ENCODE results near the gene NCAPD3. TPM values are rescaled to one million over a fixed set of nuclear protein-coding genes. Genes with fewer than 3 reads are reported as not detected.

The NCAPD3 gene
- total RNA-seq, 2 experiments from 2014 or later = 94.6 to 100 TPM

DNA sequence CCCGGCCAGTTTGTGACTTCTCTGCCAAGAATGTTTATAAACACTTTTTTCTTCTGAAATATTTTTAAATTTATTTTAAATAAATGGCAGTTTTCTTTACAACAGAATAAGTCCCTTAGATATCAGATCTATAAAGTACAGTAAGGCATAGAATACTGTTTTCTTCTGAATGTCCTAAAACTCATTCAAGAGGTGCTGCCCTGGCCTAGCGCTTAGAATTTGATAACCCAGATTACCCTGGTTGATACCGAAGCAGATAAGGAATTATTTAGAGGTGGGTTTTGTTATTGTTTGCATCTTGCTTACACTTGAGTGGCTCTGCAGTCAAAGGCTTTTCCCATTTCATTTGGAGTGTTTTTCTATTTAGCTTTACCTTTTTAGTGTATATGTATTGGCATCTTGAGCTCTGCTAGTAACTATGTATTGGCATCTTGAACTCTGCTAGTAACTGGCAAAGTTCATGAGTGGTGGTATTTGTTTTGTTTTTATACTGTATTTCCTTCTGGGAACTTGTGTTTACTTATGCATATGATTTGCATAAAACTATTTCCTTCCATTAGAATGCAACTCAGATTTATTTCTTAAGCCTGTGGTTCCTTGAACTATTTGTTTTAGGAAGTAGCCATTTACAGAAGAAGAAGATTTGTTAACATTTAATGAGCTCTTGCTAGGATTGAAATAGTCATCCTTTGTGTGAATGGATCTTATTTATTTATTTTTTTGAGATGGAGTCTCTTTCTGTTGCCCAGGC lies 30.8 kb upstream of the NCAPD3 start:
- POLR2A ChIA-PET = interaction anchor here (0.7 to 1.5 kb wide), 2 partner anchors 21 to 72 kb away, joined by 4 to 13 read pairs; partner anchors contain the start of gene GLB1L3

DNA sequence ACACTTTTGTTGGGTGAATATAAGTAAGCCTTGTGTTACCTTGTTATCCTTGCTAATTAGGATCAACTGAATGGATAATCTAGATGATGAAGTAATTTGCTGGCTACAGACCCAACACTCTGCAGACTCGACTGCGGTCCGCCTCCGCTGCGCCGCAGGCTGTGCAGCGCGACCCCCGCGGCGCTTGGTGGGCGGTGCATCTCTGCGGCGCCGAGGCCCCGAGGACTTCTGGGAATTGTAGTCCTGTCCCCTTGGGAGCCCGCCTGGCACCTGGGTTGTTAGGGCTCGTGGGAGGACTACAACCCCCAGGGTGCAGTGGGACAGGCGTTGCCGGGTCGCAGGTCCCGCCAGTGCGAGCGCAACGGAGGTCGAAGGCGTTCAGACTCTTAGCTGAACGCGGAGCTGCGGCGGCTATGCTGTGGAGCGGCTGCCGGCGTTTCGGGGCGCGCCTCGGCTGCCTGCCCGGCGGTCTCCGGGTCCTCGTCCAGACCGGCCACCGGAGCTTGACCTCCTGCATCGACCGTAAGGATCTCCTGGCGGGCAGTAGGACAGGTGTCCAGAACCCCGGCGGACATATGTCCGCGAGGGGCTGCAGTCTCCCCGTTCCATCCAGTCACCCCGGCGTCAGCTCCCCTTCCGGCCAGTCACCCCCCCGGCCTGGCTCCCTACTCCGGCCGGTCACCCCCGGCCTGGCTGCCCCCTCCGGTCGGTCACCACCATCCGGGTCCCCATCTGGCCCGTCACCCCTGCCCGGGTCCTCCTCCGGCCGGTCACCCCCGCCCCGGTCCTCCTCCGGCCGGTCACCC lies 29.6 kb upstream of the NCAPD3 start, which contains the start of the genes ACAD8 and THYN1:
TSS of gene ACAD8 (plus strand) at position 381 of the 806 bp plus-strand sequence. CDS start at position 414, 33 bp downstream.
TSS of gene THYN1 (minus strand) at position 165 of the 806 bp plus-strand sequence. CDS start 470 bp downstream, outside the sequence.
- ChIA-PET CTCF (interaction anchor here (1.0 to 1.2 kb wide), 2 partner anchors 12 to 16 kb away, joined by 3 to 4 read pairs; no protein-coding TSS in a partner anchor), POLR2A (interaction anchor here (0.9 to 3.1 kb wide), 3 partner anchors 9 to 29 kb away, joined by 3 to 19 read pairs (median 13); partner anchors contain the start of genes GLB1L3 and VPS26B)

More for the DNA sequence above, 30.8 kb upstream of the NCAPD3 start:
- CTCF ChIA-PET = interaction anchor here (0.6 to 1.2 kb wide), 2 partner anchors 11 to 914 kb away, joined by 3 read pairs; no protein-coding TSS in a partner anchor

DNA sequence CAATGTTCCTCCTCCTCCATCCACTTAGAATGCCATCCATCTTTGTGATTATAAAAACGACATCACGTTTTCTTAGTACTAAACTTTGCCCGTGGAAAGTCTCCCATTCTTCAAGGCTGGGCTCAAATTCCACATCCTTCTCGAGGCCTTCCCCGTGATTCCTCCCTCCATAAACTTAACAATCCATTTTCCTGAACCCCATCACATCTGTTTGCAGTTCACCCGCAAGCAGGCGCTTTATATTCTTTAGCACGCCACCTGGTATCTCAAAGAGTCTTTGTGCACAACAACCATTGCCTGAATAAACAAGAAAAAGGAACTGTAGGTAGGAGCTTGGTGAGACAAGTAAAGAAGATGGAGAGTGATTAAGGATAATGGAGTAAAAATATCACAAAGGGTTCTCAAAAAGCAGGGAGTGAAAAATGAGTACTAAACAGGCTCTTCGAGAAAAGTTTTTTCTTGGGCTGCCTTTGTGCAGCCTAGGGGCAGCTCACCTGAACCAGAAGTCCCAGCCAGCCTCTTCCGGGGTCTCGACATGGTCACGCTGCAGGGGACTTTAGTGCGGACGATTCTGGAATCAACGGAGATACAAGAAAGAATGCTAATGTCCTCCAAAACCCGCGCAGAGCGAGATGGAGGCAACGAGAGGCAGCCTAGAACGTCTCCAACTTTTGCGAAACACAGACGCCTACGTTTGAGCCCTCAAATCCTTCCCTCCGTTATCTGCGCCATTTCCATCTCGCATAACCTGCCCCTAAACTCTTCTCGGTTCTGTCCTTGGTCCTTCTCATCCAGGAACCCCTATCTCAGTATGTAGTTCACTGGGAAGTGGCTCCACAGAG lies 28.8 kb upstream of the NCAPD3 start:
- ChIA-PET CTCF (interaction anchor here (1.0 to 2.4 kb wide), 2 partner anchors 9 to 17 kb away, joined by 4 to 8 read pairs; no protein-coding TSS in a partner anchor), POLR2A (interaction anchor here (1.5 to 3.1 kb wide), 2 partner anchors 23 to 28 kb away, joined by 5 to 19 read pairs; partner anchors contain the start of genes GLB1L3 and VPS26B)

DNA sequence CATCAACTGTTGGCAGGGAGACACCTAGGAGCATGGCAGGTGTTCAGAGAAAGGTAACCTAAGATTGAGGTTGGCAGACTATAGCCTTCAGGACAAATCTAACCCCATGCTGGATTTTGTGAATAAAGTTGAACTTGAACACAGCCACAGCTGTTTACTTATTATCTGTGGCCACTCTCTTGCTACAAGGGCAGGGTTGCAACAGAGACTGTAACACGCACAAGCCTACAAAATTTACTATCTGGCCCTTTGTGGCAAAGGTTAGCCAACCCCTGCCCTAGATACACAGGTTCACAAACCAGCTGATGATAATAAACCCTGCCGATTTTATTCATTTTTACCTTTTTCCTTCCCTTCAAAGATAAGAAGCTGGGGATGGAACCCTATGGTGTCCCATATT lies 26.9 kb upstream of the NCAPD3 start:
- ChIA-PET CTCF (interaction anchor here (2.4 kb wide), 1 partner anchor 11 kb away, joined by 8 read pairs; no protein-coding TSS in a partner anchor), POLR2A (interaction anchor here (0.6 to 3.1 kb wide), 2 partner anchors 13 to 26 kb away, joined by 3 to 19 read pairs; partner anchors contain the start of gene VPS26B)

DNA sequence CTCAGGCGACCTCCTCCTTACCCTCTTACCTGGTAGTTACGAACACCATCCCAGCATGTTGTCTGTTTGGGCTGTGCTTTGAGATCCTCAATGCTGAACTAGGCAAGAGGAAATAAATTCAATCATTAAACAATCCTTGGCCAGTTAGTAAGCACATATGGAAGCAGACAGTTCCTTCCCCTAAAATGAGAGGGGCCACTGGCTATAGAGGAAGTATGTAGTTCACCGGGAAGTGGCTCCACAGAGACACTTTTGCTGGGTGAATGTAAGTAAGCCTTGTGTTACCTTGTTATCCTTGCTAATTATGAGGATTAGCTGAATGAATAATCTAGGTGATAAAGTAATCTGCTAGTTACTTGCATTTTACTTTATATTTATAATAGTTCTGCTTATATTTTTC lies 26.5 kb upstream of the NCAPD3 start:
- POLR2A ChIA-PET = no interaction called here
- CTCF ChIA-PET = no interaction called here

DNA sequence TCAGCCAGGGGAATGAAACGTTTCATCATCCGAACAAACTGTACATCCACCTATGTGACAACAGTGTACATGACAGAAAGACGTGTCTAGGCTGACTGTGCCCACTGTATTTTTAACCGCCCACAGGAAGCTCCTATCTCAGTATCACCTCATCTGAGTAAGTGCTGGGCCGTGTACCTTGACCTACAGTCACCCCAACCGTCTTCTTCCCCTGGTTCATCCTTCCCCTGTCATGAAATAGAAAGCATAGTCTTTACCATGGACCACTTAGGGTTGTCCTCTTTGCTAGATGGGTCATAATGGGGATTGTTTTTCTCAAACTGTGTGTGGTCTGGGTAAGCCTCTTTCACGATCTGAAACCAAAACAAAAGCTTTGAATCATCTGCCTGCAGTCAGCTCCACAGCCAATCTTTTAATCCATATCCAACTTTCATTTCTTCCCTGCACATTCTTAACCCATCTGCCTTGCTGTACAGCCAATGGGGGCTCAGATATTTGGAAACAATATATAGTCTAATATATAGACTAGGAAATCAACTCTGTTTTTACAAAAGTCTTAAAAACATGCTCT lies 25.2 kb upstream of the NCAPD3 start:
- POLR2A ChIA-PET = interaction anchor here (1.0 to 2.4 kb wide), 3 partner anchors 20 to 24 kb away, joined by 3 to 20 read pairs (median 3); partner anchors contain the start of genes NCAPD3 and VPS26B
- CTCF ChIA-PET = interaction anchor here (0.8 to 1.8 kb wide), 7 partner anchors 8 to 42 kb away, joined by 3 to 6 read pairs (median 3); partner anchors contain the start of gene GLB1L3

DNA sequence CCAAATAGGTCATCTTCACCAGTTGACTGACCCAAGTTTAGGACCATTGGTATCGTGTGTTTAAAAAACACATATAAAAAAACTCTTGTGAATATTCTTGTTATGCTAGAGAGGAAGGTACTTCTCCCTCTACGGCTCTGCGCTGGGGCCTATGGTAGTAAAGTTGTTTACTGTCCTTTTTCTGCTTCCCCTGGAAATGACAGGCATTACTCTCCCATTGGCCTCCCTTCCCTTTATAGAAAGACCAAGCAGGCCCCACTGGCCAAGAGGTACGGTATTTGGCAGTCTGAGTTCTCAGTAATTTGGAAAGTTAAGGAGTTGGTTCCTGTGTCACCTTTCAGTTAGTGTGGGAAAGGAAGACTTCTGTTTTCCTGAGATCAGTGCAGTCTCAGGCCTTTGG lies 22.9 kb upstream of the NCAPD3 start:
- ChIA-PET CTCF (no interaction called here), POLR2A (no interaction called here)

DNA sequence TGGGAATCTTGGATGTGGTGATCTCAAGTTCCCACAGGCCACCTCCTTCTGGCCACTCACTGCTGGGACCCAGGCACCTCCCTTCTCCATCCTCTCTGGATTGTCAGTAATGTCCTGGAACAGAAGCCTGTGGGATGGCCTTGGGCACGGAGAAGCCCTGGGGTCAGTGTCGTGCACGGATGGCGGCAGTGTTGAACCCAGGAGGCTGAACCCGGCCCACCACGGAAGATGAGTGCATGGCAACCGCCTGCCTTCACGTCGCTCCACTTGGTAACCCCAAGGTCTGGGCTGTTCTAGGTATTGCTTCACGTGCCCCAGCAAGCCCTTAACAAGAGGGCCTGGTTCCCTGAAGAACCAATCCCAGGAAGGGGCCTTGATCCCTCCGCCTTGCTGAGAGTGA lies 22.3 kb upstream of the NCAPD3 start:
- ChIA-PET POLR2A (no interaction called here), CTCF (interaction anchor here (2.1 kb wide), 1 partner anchor 21 kb away, joined by 7 read pairs; the partner anchor contains the start of genes NCAPD3 and VPS26B)

DNA sequence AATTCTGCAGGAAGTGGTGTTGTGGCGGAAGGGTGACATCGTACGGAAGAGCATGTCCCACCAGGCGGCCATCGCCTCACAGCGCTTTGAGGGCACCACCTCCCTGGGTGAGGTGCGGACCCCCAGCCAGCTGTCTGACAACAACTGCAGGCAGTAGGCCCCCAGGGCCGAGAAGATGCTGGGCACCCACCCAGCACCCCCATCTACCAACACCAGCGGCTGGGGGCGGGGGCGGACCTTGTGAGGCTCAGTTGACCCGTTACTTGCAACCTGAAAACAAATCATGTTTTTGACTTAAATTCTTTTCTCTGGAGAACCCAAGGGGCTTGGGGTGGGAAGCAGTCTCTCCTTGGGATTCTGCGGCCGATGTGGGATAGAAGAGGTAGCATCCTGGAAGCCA lies 21.7 kb upstream of the NCAPD3 start:
- CTCF ChIA-PET = interaction anchor here (2.1 kb wide), 1 partner anchor 20 kb away, joined by 7 read pairs; the partner anchor contains the start of genes NCAPD3 and VPS26B
- POLR2A ChIA-PET = no interaction called here

DNA sequence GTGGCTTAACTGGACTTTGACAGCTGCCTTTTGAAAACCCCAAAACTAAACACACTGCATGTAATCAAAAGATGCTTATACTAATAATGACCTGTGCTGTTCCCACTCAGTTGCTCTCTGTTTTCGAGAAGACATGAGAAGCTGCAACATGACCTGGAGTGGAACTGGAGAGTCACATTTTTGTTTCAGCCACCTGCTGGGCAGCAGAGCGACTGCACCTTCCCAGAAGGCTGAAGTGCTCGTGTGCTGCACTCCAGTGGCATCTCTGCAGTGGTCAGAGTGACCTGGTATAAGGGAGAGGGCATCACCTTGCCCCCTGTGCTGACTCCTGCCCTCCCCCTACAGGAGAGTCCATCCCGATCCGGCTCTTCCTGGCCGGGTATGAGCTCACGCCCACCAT lies 20.8 kb upstream of the NCAPD3 start:
- CTCF ChIA-PET = interaction anchor here (0.6 to 2.1 kb wide), 2 partner anchors 20 to 48 kb away, joined by 4 to 7 read pairs; partner anchors contain the start of genes NCAPD3 and VPS26B
- POLR2A ChIA-PET = interaction anchor here (1.0 to 1.2 kb wide), 2 partner anchors 9 to 20 kb away, joined by 3 read pairs; partner anchors contain the start of genes ACAD8, NCAPD3 and VPS26B

DNA sequence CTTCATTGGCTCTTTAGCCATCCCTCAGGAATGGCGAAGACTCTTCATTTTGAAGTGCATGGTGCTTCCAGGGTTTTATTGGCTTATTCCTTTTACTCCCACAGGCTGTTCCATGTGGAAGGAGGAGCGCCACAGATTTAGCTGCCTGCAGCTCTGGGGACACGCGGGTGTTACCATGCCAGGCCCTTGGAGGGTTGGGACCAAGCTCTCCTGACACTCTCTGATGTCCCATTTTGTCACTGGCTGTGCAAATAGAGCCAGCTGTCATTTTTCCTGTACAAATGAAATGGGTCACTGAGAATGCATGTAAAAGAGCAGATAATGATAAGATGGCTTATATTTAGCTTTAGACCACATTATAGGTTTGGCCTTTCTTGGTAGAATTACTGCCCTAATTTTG lies 20.1 kb upstream of the NCAPD3 start:
- POLR2A ChIA-PET = interaction anchor here (0.6 to 1.2 kb wide), 3 partner anchors 10 to 42 kb away, joined by 3 to 4 read pairs (median 3); partner anchors contain the start of genes ACAD8, NCAPD3 and VPS26B
- CTCF ChIA-PET = interaction anchor here (0.6 to 2.1 kb wide), 2 partner anchors 19 to 47 kb away, joined by 4 to 7 read pairs; partner anchors contain the start of genes NCAPD3 and VPS26B

DNA sequence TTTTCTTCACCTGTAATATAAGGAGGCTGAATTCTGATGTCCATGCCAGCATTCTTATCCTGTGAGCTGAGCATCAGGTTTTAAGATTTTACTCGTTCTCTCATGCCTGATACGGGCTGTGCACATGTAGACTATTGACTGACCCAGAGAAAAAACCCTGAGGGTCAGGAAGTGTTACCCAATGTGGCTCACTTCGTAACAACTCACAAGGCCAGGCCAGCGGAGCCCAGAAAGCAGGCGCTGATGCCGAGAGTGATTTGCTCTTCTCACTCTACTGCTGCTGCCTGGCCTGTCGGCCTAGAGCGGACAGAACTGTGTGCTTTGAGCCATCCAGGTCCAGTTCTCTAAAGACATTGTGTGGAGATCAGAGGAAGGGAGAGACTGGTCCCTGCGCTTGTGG lies 18.6 kb upstream of the NCAPD3 start:
- POLR2A ChIA-PET = no interaction called here
- CTCF ChIA-PET = no interaction called here

DNA sequence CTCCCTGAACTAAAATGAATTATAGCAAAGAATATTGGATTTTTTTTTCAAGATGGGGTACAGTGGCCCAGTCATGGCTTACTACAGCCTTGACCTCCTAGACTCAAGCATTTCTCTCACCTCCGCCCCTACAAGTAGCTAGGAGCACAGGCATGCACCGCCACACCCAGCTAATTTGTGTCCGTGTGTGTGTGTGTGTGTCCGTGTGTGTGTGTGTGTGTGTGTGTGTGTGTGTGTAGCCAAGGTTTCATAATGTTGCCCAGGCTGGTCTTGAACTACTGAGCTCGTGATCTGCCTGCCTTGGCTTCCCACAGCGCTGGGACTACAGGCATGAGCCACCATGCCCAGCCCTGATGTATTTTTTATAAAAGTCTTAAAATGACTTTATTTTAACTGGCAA lies 16.8 kb upstream of the NCAPD3 start:
- ChIA-PET CTCF (interaction anchor here (0.9 kb wide), 1 partner anchor 8 kb away, joined by 3 read pairs; no protein-coding TSS in a partner anchor), POLR2A (no interaction called here)

DNA sequence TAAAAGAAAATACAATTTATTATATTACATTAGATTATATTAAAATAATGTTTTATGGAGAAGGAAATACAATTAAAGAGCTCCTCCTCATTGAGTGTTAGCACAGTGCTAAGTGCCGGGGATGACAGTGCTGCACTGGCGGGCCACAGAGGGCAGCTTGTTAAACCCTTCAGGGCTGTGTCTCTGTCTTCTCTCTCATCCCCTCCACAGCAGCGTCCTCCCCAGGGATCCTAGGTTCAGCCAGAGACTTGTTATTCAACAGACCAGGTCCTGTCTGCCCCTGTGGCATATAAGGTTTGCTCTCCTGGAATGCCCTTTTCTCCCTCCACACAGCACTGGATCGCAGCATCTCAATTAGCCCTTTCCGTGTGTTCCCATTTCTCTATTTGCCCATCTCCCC lies 15.2 kb upstream of the NCAPD3 start:
- POLR2A ChIA-PET = no interaction called here
- CTCF ChIA-PET = interaction anchor here (1.4 kb wide), 1 partner anchor 10 kb away, joined by 3 read pairs; no protein-coding TSS in a partner anchor

DNA sequence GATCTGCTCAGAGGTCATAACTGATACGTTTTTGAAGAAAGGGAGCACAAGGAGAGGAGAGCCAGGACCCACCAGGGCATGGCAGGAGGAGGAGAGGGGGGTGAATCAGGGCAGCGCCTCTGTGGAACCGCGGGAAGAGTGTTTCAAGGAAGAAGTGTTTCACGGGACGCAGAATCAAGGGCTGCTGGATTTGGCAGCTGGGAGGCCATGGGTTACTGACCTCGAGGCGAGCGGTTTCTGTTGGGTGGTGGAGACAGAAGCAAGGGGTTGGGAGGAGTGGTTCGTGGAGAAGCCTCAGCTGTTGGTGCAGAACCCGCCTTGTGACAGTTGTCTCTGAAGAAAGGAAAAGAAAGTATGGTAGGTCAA lies 13.8 kb upstream of the NCAPD3 start:
- POLR2A ChIA-PET = no interaction called here
- CTCF ChIA-PET = no interaction called here

DNA sequence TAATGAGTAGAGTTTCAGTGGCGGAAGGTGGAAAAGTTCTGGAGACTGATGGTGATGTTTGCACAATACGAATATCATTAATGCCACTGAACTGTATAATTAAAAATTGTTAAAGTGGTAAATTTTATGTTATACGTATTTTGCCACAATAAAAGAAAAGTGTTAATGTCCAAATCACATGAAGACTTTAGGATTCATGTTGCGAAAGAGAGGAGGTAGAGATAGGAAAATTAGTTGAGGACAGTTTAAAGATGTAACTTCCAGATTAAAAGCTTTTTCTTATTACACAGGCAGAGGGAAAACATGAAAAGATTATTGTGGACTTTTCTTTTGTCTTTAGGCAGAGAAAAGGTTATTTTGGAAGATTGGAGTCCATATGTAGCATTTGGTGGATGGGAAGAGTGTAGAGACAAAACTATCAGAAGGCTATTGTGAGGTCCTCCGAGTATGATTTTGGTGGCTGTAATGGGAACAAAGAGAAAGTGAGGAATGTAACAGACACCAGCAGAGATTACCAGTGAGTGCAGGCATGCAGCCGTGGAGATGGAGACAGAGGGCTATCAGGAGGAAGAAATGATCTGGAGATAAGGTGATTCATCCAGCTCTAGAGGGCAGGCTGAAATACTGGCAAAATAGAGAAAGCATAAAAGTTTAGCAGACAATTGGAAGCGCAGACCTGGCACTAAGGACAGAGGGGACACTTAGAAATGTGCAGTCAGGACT lies 13.2 kb upstream of the NCAPD3 start:
- CTCF ChIA-PET = no interaction called here
- POLR2A ChIA-PET = no interaction called here

DNA sequence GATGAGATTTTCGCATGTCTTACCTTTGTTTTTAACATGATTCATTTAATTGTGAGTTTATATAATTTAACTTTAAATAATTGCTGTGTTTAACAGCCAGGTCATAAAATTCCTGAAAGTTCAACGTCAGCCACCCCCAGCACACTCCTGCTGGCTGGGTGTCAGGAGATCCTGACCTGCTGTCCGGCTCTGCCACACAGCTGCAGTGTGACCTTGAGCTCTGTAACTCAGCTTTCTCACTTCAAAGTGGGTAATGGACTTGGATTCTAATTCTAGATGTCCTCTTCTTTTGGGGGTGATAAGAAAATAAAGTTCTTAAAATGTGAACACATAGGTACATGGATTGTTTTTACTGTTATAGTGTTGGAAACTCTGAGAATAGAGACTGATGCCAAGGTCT lies 11.6 kb upstream of the NCAPD3 start:
- CTCF ChIA-PET = no interaction called here
- POLR2A ChIA-PET = no interaction called here
